Measurements from ENCODE around the gene CACNB2. TPM values are rescaled to one million over a fixed set of nuclear protein-coding genes. Genes with fewer than 3 reads are reported as not detected.

Gene CACNB2
- total RNA-seq, 1 donor from 2014 or later = 0.43 TPM

DNA sequence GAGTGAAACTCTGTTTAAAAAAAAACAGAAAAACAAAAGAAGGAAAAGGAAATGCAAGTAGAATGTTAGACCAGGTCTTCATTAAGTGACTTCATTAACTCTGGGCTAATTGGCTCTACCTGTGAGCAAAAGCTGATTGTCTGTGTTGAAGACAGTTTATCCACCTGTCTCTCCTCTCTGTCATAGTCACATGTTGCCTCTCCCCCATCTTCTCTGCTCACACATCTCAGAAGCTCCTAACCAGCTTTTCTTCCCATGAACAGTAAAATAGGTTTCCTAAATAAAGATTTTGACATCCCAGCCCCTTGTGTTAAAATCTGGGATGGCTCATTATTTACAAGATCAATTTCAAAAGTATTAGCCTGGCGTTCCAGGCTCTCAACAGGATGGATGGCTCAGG lies 222.7 kb downstream of the CACNB2 start:
- Mint-ChIP-seq H3K36me3 (ENCODE audit: unreplicated experiment) (no peaks in the 10 kb centered on the region), H3K4me3 (ENCODE audit: unreplicated experiment) (no peak overlapping the region), H3K27ac (ENCODE audit: unreplicated experiment) (no peak overlapping the region), H3K9me3 (ENCODE audit: unreplicated experiment) (no peaks in the 10 kb centered on the region), H3K4me1 (ENCODE audit: unreplicated experiment) (peaks cover 10% of the 10 kb centered on the region), H3K27me3 (ENCODE audit: unreplicated experiment) (peaks cover 12% of the 10 kb centered on the region)
- TF ChIP-seq, protein P1, sequence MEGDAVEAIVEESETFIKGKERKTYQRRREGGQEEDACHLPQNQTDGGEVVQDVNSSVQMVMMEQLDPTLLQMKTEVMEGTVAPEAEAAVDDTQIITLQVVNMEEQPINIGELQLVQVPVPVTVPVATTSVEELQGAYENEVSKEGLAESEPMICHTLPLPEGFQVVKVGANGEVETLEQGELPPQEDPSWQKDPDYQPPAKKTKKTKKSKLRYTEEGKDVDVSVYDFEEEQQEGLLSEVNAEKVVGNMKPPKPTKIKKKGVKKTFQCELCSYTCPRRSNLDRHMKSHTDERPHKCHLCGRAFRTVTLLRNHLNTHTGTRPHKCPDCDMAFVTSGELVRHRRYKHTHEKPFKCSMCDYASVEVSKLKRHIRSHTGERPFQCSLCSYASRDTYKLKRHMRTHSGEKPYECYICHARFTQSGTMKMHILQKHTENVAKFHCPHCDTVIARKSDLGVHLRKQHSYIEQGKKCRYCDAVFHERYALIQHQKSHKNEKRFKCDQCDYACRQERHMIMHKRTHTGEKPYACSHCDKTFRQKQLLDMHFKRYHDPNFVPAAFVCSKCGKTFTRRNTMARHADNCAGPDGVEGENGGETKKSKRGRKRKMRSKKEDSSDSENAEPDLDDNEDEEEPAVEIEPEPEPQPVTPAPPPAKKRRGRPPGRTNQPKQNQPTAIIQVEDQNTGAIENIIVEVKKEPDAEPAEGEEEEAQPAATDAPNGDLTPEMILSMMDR (IDR thresholded peaks at IDR 0.05) = no peak
- DNase-seq (ENCODE audit: extremely low spot score, unreplicated experiment) = no peak

DNA sequence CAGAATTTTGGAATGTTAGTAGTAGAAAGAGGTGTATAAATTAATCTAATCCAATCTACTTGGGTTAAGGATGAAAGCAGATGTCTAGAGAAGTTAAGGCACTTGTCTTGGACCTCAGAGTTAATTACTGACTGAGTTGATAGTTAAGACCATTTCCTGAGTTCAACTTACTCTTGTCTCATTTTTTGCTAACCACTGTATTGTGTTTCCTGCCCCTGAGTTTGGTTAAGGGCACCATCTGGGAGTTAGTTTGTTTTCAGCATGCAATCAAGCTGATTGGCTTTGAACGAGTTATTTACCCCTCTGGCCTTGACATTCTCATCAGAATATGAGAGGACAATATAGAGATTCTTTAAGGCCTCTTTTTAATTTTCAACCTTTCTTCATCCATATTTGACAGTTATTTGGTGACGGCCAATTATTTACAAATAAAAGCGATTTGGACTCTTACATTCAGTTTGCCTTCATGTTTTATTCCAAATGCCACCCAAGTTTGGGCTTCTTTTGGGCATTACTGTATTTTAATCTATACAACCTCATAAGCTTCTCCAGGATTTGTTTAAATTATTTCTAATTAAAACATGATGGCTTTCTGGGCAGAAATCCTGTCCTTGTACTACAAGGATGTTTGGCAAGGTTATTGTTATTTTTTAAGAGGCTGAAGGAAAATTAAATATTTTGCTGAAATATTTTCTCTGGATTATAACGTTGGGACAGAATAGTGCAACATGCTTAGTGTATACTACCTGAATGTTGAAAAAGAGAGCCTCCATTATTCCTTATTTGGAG lies 225.0 kb downstream of the CACNB2 start:
- peaks cover 31% of the 10 kb centered on the region for H3K4me1 Mint-ChIP-seq (ENCODE audit: unreplicated experiment)
- no peaks in the 10 kb centered on the region for H3K36me3 Mint-ChIP-seq (ENCODE audit: unreplicated experiment)
- TF ChIP-seq, protein P1 (IDR thresholded peaks at IDR 0.05) = no peak
- no peak for DNase-seq (ENCODE audit: extremely low spot score, unreplicated experiment)
- H3K9me3 Mint-ChIP-seq (ENCODE audit: unreplicated experiment) = no peaks in the 10 kb centered on the region
- no peak overlapping the region for H3K27ac Mint-ChIP-seq (ENCODE audit: unreplicated experiment)
- no peak overlapping the region for H3K4me3 Mint-ChIP-seq (ENCODE audit: unreplicated experiment)
- H3K27me3 Mint-ChIP-seq (ENCODE audit: unreplicated experiment) = peaks cover 12% of the 10 kb centered on the region

- H3K4me3 Mint-ChIP-seq (ENCODE audit: unreplicated experiment) = no peak overlapping the region
- peaks cover 6% of the 10 kb centered on the region for H3K27me3 Mint-ChIP-seq (ENCODE audit: unreplicated experiment)
- no peak for DNase-seq (ENCODE audit: extremely low spot score, unreplicated experiment)
- H3K9me3 Mint-ChIP-seq (ENCODE audit: unreplicated experiment) = no peaks in the 10 kb centered on the region
- H3K36me3 Mint-ChIP-seq (ENCODE audit: unreplicated experiment) = no peaks in the 10 kb centered on the region
- H3K27ac Mint-ChIP-seq (ENCODE audit: unreplicated experiment) = peak overlapping the region; percentile 64
- H3K4me1 Mint-ChIP-seq (ENCODE audit: unreplicated experiment) = peaks cover 32% of the 10 kb centered on the region
- TF ChIP-seq, protein P1 (IDR thresholded peaks at IDR 0.05) = no peak
Measured at GRCh38 chr10:18367840-18368239, 227.6 kb downstream of the CACNB2 start.

DNA sequence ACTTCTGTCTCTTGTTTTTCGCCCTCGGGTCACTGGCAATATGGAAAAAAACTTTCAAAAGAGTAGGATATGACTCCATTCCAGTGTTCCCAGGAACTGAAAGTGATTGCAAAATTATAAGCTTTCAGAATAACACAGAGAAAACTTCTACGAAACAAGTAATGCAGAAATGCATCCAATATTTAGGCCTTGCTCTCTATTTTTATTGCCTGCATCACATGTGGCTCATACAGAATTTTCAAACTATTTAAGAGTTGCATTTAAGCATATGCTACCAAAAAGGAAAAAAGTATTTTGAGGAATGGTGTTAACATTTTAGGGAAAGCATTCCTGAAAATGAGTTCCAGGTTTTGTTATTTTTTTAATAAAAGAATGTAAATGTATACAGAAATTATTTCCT lies 228.0 kb downstream of the CACNB2 start:
- Mint-ChIP-seq H3K27ac (ENCODE audit: unreplicated experiment) (peak overlapping the region; percentile 64), H3K4me1 (ENCODE audit: unreplicated experiment) (peaks cover 32% of the 10 kb centered on the region), H3K27me3 (ENCODE audit: unreplicated experiment) (peaks cover 2% of the 10 kb centered on the region), H3K9me3 (ENCODE audit: unreplicated experiment) (no peaks in the 10 kb centered on the region), H3K4me3 (ENCODE audit: unreplicated experiment) (no peak overlapping the region), H3K36me3 (ENCODE audit: unreplicated experiment) (no peaks in the 10 kb centered on the region)
- TF ChIP-seq, protein P1 (IDR thresholded peaks at IDR 0.05) = no peak
- no peak for DNase-seq (ENCODE audit: extremely low spot score, unreplicated experiment)

GRCh38 chr10:18368682-18369081 lies 228.5 kb downstream of the CACNB2 start:
- peaks cover 32% of the 10 kb centered on the region for H3K4me1 Mint-ChIP-seq (ENCODE audit: unreplicated experiment)
- no peak overlapping the region for H3K4me3 Mint-ChIP-seq (ENCODE audit: unreplicated experiment)
- DNase-seq (ENCODE audit: extremely low spot score, unreplicated experiment) = no peak
- no peaks in the 10 kb centered on the region for H3K36me3 Mint-ChIP-seq (ENCODE audit: unreplicated experiment)
- H3K9me3 Mint-ChIP-seq (ENCODE audit: unreplicated experiment) = no peaks in the 10 kb centered on the region
- TF ChIP-seq, protein P1 (IDR thresholded peaks at IDR 0.05) = no peak
- H3K27me3 Mint-ChIP-seq (ENCODE audit: unreplicated experiment) = no peaks in the 10 kb centered on the region
- peak overlapping the region; percentile 60 for H3K27ac Mint-ChIP-seq (ENCODE audit: unreplicated experiment)
